ENCODE data around the gene PYCR2.

DNA sequence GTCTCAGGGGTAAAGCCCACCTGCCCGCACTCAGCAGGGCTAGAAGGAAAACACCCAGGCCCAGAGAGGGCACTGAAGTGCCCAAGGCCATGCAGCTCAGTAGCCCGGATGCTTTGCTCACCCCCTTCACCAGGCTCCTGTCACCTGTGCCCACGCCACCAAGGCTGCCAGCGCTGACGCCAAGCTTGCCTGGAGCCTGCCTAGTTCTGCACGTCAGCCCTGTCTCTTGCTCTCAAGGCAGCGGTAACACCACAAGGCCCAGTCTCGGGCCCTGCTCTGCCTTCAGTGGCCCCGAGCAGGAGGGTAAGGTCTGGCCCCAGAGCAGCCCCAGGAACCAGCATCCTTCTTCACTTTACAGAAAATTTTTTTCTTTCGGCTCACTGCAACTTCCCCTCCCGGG, 49.6 kb downstream of the PYCR2 start:
- TF ChIP-seq, protein P1, sequence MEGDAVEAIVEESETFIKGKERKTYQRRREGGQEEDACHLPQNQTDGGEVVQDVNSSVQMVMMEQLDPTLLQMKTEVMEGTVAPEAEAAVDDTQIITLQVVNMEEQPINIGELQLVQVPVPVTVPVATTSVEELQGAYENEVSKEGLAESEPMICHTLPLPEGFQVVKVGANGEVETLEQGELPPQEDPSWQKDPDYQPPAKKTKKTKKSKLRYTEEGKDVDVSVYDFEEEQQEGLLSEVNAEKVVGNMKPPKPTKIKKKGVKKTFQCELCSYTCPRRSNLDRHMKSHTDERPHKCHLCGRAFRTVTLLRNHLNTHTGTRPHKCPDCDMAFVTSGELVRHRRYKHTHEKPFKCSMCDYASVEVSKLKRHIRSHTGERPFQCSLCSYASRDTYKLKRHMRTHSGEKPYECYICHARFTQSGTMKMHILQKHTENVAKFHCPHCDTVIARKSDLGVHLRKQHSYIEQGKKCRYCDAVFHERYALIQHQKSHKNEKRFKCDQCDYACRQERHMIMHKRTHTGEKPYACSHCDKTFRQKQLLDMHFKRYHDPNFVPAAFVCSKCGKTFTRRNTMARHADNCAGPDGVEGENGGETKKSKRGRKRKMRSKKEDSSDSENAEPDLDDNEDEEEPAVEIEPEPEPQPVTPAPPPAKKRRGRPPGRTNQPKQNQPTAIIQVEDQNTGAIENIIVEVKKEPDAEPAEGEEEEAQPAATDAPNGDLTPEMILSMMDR (IDR thresholded peaks at IDR 0.05; ENCODE audit: poor library complexity, severe bottlenecking), result no peak
- TF ChIP-seq, protein P2, sequence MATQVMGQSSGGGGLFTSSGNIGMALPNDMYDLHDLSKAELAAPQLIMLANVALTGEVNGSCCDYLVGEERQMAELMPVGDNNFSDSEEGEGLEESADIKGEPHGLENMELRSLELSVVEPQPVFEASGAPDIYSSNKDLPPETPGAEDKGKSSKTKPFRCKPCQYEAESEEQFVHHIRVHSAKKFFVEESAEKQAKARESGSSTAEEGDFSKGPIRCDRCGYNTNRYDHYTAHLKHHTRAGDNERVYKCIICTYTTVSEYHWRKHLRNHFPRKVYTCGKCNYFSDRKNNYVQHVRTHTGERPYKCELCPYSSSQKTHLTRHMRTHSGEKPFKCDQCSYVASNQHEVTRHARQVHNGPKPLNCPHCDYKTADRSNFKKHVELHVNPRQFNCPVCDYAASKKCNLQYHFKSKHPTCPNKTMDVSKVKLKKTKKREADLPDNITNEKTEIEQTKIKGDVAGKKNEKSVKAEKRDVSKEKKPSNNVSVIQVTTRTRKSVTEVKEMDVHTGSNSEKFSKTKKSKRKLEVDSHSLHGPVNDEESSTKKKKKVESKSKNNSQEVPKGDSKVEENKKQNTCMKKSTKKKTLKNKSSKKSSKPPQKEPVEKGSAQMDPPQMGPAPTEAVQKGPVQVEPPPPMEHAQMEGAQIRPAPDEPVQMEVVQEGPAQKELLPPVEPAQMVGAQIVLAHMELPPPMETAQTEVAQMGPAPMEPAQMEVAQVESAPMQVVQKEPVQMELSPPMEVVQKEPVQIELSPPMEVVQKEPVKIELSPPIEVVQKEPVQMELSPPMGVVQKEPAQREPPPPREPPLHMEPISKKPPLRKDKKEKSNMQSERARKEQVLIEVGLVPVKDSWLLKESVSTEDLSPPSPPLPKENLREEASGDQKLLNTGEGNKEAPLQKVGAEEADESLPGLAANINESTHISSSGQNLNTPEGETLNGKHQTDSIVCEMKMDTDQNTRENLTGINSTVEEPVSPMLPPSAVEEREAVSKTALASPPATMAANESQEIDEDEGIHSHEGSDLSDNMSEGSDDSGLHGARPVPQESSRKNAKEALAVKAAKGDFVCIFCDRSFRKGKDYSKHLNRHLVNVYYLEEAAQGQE (IDR thresholded peaks at IDR 0.05; ENCODE audit: borderline replicate concordance), result no peak
- TF ChIP-seq POLR2AphosphoS5 (IDR thresholded peaks at IDR 0.05) (no peak), TAF1 (IDR thresholded peaks at IDR 0.05; ENCODE audit: low read depth) (no peak), EZH2 (IDR thresholded peaks at IDR 0.05; ENCODE audit: borderline replicate concordance, insufficient read depth, low read length, poor library complexity, severe bottlenecking) (no peak), SMC3 (conservative IDR thresholded peaks at IDR 0.05; ENCODE audit: poor library complexity) (no peak), EP300 (conservative IDR thresholded peaks at IDR 0.05; ENCODE audit: poor library complexity, severe bottlenecking) (no peak)

Data from neural cell (in vitro differentiated cells).